Mesendoderm (in vitro differentiated cells): ENCODE measurements around the gene SNAPIN. TPM values are rescaled to one million over a fixed set of nuclear protein-coding genes. Genes with fewer than 3 reads are reported as not detected.

Experiments
- DNase-seq: peaks from one replicate; pipeline ENCODE4 v3.0.0; 2013
- H2AK5ac ChIP-seq: 2 replicates; pipeline ENCODE4 v1.6.1; 2013; ENCODE audit warnings: low read length, inconsistent platforms
- H2BK120ac ChIP-seq: 2 replicates; pipeline ENCODE4 v1.6.1; 2013; ENCODE audit warnings: low read depth, mild to moderate bottlenecking, low read length, moderate library complexity, mixed read lengths
- H2BK15ac ChIP-seq: replicated peaks from 2 replicates; pipeline ENCODE4 v1.6.1; 2013; ENCODE audit warnings: low read depth, mild to moderate bottlenecking, moderate library complexity
- H2BK5ac ChIP-seq: 2 replicates; pipeline ENCODE4 v1.6.1; 2013; ENCODE audit warnings: low read length, inconsistent platforms
- H3K18ac ChIP-seq: 2 replicates; pipeline ENCODE4 v1.6.1; 2013; ENCODE audit warnings: mild to moderate bottlenecking, low read length, mixed read lengths
- H3K23ac ChIP-seq: one replicate; pipeline ENCODE4 v1.6.1; 2013; ENCODE audit warnings: low read length
- H3K27ac ChIP-seq: 2 replicates; pipeline ENCODE4 v1.5.1; 2013; ENCODE audit warnings: low read depth, mild to moderate bottlenecking, inconsistent platforms, low read length, moderate library complexity
- H3K27me3 ChIP-seq: 2 replicates; pipeline ENCODE4 v1.6.1; 2013; ENCODE audit warnings: low read length, control low read depth, mild to moderate bottlenecking, inconsistent platforms; ENCODE audit not compliant: insufficient read depth, poor library complexity
- H3K36me3 ChIP-seq: 2 replicates; pipeline ENCODE4 v1.6.1; 2013; ENCODE audit warnings: low read length, inconsistent platforms; ENCODE audit not compliant: control insufficient read depth, insufficient read depth
- H3K4ac ChIP-seq: one replicate; pipeline ENCODE4 v1.6.1; 2013; ENCODE audit warnings: low read depth, mild to moderate bottlenecking, low read length, moderate library complexity
- H3K4me1 ChIP-seq: 2 replicates; pipeline ENCODE4 v1.6.1; 2013; ENCODE audit warnings: low read depth, low read length, inconsistent platforms; ENCODE audit not compliant: control insufficient read depth
- H3K4me2 ChIP-seq: 2 replicates; pipeline ENCODE4 v1.6.1; 2013; ENCODE audit warnings: low read length
- H3K4me3 ChIP-seq: 2 replicates; pipeline ENCODE4 v1.5.1; 2013; ENCODE audit warnings: mild to moderate bottlenecking, low read length
- H3K56ac ChIP-seq: one replicate; pipeline ENCODE4 v1.6.1; 2013; ENCODE audit warnings: low read length
- H3K79me1 ChIP-seq: 2 replicates; pipeline ENCODE4 v1.6.1; 2013; ENCODE audit warnings: low read length, inconsistent platforms
- H3K79me2 ChIP-seq: 2 replicates; pipeline ENCODE4 v1.6.1; 2013; ENCODE audit warnings: mild to moderate bottlenecking, low read length; ENCODE audit not compliant: control insufficient read depth, insufficient read depth
- H3K9ac ChIP-seq: 2 replicates; pipeline ENCODE4 v1.6.1; 2013; ENCODE audit warnings: low read length, inconsistent platforms
- H4K5ac ChIP-seq: one replicate; pipeline ENCODE4 v1.6.1; 2013; ENCODE audit warnings: low read length
- H4K8ac ChIP-seq: one replicate; pipeline ENCODE4 v1.6.1; 2013; ENCODE audit warnings: low read depth, mild to moderate bottlenecking, control low read depth, low read length, moderate library complexity
- WGBS: extraction: QIAGEN DNeasy Blood & Tissue Kit; methylation state at CpG from one replicate; pipeline ENCODE4 v1.1.7; 2013; ENCODE audit warnings: low lambda C conversion rate, missing lambda C conversion rate; ENCODE audit not compliant: insufficient coverage; ENCODE audit errors: extremely low coverage; 5-methylcytosine and 5-hydroxymethylcytosine counted together
- small RNA-seq: library from polyadenylated mRNA; stranded (forward); fragments of <200 nt; extraction: miRNeasy Mini kit (QIAGEN cat#:217004); gene quantifications from one replicate; pipeline ENCODE3, GENCODE V24; 2013; ENCODE audit not compliant: insufficient read depth

The SNAPIN gene

GRCh38 chr1:153699768-153700167 lies 41.3 kb downstream of the SNAPIN start:
- no peak overlapping the region for H3K9ac ChIP-seq
- H3K79me1 ChIP-seq, result no peaks in the 10 kb centered on the region
- H3K27me3 ChIP-seq, result no peaks in the 10 kb centered on the region
- no peak overlapping the region for H2AK5ac ChIP-seq
- DNase-seq, result no peak
- H2BK15ac ChIP-seq, result no peak overlapping the region
- no peak overlapping the region for H3K4me3 ChIP-seq
- no peak overlapping the region for H3K56ac ChIP-seq
- H3K36me3 ChIP-seq, result no peaks in the 10 kb centered on the region
- no peak overlapping the region for H4K8ac ChIP-seq
- H3K4me2 ChIP-seq, result no peak overlapping the region
- WGBS, result no CpG with 5 or more reads among the region's 6 CpGs
- H2BK5ac ChIP-seq, result no peak overlapping the region
- H3K23ac ChIP-seq, result no peak overlapping the region
- H3K18ac ChIP-seq, result no peak overlapping the region
- no peaks in the 10 kb centered on the region for H3K79me2 ChIP-seq
- peaks cover 12% of the 10 kb centered on the region for H3K4me1 ChIP-seq
- no peak overlapping the region for H3K4ac ChIP-seq
- H2BK120ac ChIP-seq, result no peak overlapping the region
- H4K5ac ChIP-seq, result no peak overlapping the region
- H3K27ac ChIP-seq, result no peak overlapping the region

- no peak overlapping the region for H4K5ac ChIP-seq
- H3K4me2 ChIP-seq, result no peak overlapping the region
- no peak overlapping the region for H3K9ac ChIP-seq
- H3K4me3 ChIP-seq, result no peak overlapping the region
- H3K56ac ChIP-seq, result no peak overlapping the region
- H3K79me1 ChIP-seq, result no peaks in the 10 kb centered on the region
- no peak overlapping the region for H2BK120ac ChIP-seq
- no peak overlapping the region for H2BK5ac ChIP-seq
- H3K27ac ChIP-seq, result no peak overlapping the region
- H3K79me2 ChIP-seq, result no peaks in the 10 kb centered on the region
- WGBS, result no CpG with 5 or more reads among the region's 9 CpGs
- H2AK5ac ChIP-seq, result no peak overlapping the region
- no peak overlapping the region for H3K4ac ChIP-seq
- H3K27me3 ChIP-seq, result no peaks in the 10 kb centered on the region
- no peak overlapping the region for H4K8ac ChIP-seq
- no peak overlapping the region for H3K18ac ChIP-seq
- H2BK15ac ChIP-seq, result no peak overlapping the region
- no peak overlapping the region for H3K23ac ChIP-seq
- peaks cover 2% of the 10 kb centered on the region for H3K4me1 ChIP-seq
- H3K36me3 ChIP-seq, result no peaks in the 10 kb centered on the region
- peak; percentile 67 for DNase-seq
Observed at GRCh38 chr1:153705484-153705883, 47.0 kb downstream of the SNAPIN start.

GRCh38 chr1:153711026-153711425 lies 52.5 kb downstream of the SNAPIN start:
- no peak overlapping the region for H3K4me3 ChIP-seq
- no peaks in the 10 kb centered on the region for H3K36me3 ChIP-seq
- H2BK120ac ChIP-seq, result no peak overlapping the region
- no peak overlapping the region for H3K9ac ChIP-seq
- H3K27me3 ChIP-seq, result no peaks in the 10 kb centered on the region
- H4K5ac ChIP-seq, result no peak overlapping the region
- no peak overlapping the region for H2BK5ac ChIP-seq
- no peaks in the 10 kb centered on the region for H3K79me2 ChIP-seq
- no peak overlapping the region for H4K8ac ChIP-seq
- no peak overlapping the region for H3K4me2 ChIP-seq
- no peak overlapping the region for H3K18ac ChIP-seq
- no peak overlapping the region for H3K4ac ChIP-seq
- H3K56ac ChIP-seq, result no peak overlapping the region
- WGBS, result no CpG with 5 or more reads among the region's 7 CpGs
- no peak for DNase-seq
- no peak overlapping the region for H3K27ac ChIP-seq
- H2AK5ac ChIP-seq, result no peak overlapping the region
- H3K4me1 ChIP-seq, result peaks cover 2% of the 10 kb centered on the region
- H2BK15ac ChIP-seq, result no peak overlapping the region
- H3K79me1 ChIP-seq, result no peaks in the 10 kb centered on the region
- H3K23ac ChIP-seq, result no peak overlapping the region

Small RNAs within 50 kb of the gene (small RNA-seq; reads per million reads assigned to genes)
- gene MIR8083, result not detected
- not detected for gene RN7SL372P
